ENCODE results near the gene EIF3L.
A peak's percentile ranks its signal among the peaks of the same experiment; 100 is the strongest.

Gene EIF3L

DNA sequence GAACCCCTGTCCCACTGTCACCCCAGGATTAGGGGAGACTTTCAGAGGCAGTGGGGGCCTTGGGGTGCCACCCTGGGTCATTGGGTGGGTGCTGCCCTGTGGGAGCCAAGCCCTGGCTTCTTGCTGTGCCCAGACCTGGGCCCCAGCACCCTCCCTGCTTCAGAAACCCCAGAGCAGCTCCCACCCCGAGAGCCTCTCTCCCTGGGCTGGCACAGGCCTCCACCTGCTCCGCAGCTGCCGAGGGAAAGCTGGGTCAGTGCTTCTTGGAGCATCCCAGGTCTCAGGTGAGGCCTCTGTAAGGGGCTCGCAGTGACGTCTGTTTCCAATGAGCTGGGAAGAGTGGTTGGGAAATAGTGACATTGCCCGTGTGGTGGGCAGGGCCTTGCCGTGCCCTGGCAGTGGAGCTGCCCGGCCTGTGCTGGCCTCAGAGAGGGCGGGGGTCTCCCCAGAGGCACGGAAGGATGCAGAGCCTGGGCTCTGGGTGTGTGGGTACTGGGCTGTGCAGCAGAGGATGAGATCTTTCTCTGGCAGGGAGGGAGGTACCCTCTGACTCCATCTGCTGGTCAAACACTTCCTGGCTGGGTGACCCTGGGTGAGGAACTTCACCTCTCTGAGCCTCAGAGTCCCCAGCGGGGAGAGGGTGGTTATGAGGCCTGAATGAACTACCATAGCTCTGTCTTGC is 81.2 kb downstream of the EIF3L start:
- ChIA-PET POLR2A (no interaction called here), CTCF (interaction anchor here (0.8 to 5.1 kb wide), 6 partner anchors 14 to 88 kb away, joined by 3 to 24 read pairs (median 4); partner anchors contain the start of gene MICALL1)
- H3K9me3 ChIP-seq (ENCODE audit: control extremely low read depth in 1 of 5, control insufficient read depth in 4 of 5, insufficient read depth in 2 of 5, low read depth in 1 of 5, low read length in 4 of 5) = no peaks in the 10 kb centered on the region
- no peak for DNase-seq
- H3K27ac ChIP-seq (ENCODE audit: insufficient read depth in 1 of 2, low read depth in 1 of 2, low read length in 2 of 2, poor library complexity in 1 of 2, severe bottlenecking in 2 of 2) = no peak overlapping the region
- WGBS (ENCODE audit: insufficient coverage) = over 99% methylated on average over 11 of the region's 11 CpGs
- no peaks in the 10 kb centered on the region for H3K27me3 ChIP-seq (replicated peaks in 2 of 5; ENCODE audit: control insufficient read depth in 4 of 5, insufficient read depth in 5 of 5, low read length in 4 of 5)
- H3K4me1 ChIP-seq (ENCODE audit: control extremely low read depth in 1 of 4, control insufficient read depth in 4 of 4, insufficient read depth in 4 of 4, low read length in 3 of 4) = peaks cover 0 to 9% (median 4%) of the 10 kb centered on the region in 4 experiments
- peaks cover 6 to 69% (median 47%) of the 10 kb centered on the region in 4 experiments for H3K36me3 ChIP-seq (ENCODE audit: control insufficient read depth in 4 of 4, insufficient read depth in 4 of 4, low read length in 3 of 4)
- no peak overlapping the region for H3K4me3 ChIP-seq (ENCODE audit: control insufficient read depth in 1 of 7, extremely low read depth in 1 of 7, insufficient read depth in 4 of 7, low read depth in 2 of 7, low read length in 6 of 7)

DNA sequence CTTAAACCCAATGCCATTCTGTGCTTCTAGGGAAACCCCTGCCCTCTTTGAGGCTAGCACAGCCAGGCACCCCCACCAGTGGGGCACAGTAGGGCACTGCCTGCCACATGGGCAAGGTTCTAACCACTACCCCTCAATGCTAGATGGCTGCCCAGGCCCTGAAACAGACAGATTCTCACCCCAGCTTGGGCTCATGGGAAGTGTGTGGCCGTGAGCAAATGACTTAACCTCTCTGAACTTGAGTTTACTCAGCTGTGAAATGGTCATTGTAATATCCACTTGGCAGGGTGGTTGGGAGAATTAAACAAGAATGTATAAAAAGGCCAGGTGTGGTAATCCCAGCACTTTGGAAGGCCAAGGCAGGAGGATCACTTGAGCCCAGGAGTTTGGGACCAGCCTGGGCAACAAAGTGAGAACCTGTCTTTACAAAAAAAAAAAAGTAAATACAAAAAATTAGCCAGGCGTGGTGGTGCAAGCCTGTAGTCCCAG is 81.8 kb downstream of the EIF3L start:
- no peak overlapping the region for H3K4me3 ChIP-seq (ENCODE audit: control insufficient read depth in 1 of 7, extremely low read depth in 1 of 7, insufficient read depth in 4 of 7, low read depth in 2 of 7, low read length in 6 of 7)
- H3K27me3 ChIP-seq (replicated peaks in 2 of 5; ENCODE audit: control insufficient read depth in 4 of 5, insufficient read depth in 5 of 5, low read length in 4 of 5) = no peaks in the 10 kb centered on the region
- POLR2A ChIA-PET = no interaction called here
- H3K4me1 ChIP-seq (ENCODE audit: control extremely low read depth in 1 of 4, control insufficient read depth in 4 of 4, insufficient read depth in 4 of 4, low read length in 3 of 4) = peaks cover 0 to 9% (median 4%) of the 10 kb centered on the region in 4 experiments
- H3K36me3 ChIP-seq (ENCODE audit: control insufficient read depth in 4 of 4, insufficient read depth in 4 of 4, low read length in 3 of 4) = peaks cover 6 to 66% (median 44%) of the 10 kb centered on the region in 4 experiments
- no peaks in the 10 kb centered on the region for H3K9me3 ChIP-seq (ENCODE audit: control extremely low read depth in 1 of 5, control insufficient read depth in 4 of 5, insufficient read depth in 2 of 5, low read depth in 1 of 5, low read length in 4 of 5)
- WGBS (ENCODE audit: insufficient coverage) = 94% methylated on average over 2 of the region's 2 CpGs
- H3K27ac ChIP-seq (ENCODE audit: insufficient read depth in 1 of 2, low read depth in 1 of 2, low read length in 2 of 2, poor library complexity in 1 of 2, severe bottlenecking in 2 of 2) = no peak overlapping the region
- CTCF ChIA-PET = interaction anchor here (0.8 to 5.1 kb wide), 7 partner anchors 15 to 89 kb away, joined by 3 to 24 read pairs (median 4); partner anchors contain the start of gene MICALL1
- no peak for DNase-seq

DNA sequence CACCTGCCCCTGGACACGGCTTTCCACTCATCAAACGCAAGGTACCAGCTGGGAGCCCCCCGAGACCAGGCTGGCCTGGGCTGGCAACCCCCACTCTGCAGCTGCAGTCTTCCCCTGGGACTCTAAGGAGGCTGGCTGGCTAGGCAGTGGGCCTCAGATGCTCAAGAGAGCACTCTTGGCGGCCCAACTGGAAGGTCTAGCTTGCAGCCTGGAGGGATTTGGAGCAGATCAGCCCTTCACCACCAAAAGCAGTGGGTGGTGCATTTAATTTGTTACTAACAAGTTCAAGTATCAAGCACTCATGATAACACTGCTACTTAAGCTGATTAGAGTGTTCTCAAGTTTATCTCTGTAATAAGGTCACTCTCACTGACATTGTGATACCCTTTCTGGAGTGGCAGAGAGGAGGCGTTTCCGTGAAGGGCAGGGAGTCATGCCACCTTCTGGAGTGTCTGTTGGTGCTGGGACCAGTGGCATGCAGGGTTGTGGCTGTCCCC is 82.7 kb downstream of the EIF3L start:
- no peaks in the 10 kb centered on the region for H3K9me3 ChIP-seq (ENCODE audit: control extremely low read depth in 1 of 5, control insufficient read depth in 4 of 5, insufficient read depth in 2 of 5, low read depth in 1 of 5, low read length in 4 of 5)
- H3K27me3 ChIP-seq (replicated peaks in 2 of 5; ENCODE audit: control insufficient read depth in 4 of 5, insufficient read depth in 5 of 5, low read length in 4 of 5) = no peaks in the 10 kb centered on the region
- DNase-seq = no peak
- 94% methylated on average over 5 of the region's 6 CpGs for WGBS (ENCODE audit: insufficient coverage)
- POLR2A ChIA-PET = no interaction called here
- no peak overlapping the region for H3K4me3 ChIP-seq (ENCODE audit: control insufficient read depth in 1 of 7, extremely low read depth in 1 of 7, insufficient read depth in 4 of 7, low read depth in 2 of 7, low read length in 6 of 7)
- H3K27ac ChIP-seq (ENCODE audit: insufficient read depth in 1 of 2, low read depth in 1 of 2, low read length in 2 of 2, poor library complexity in 1 of 2, severe bottlenecking in 2 of 2) = no peak overlapping the region
- peaks cover 0 to 9% (median 4%) of the 10 kb centered on the region in 4 experiments for H3K4me1 ChIP-seq (ENCODE audit: control extremely low read depth in 1 of 4, control insufficient read depth in 4 of 4, insufficient read depth in 4 of 4, low read length in 3 of 4)
- peaks cover 2 to 62% (median 36%) of the 10 kb centered on the region in 4 experiments for H3K36me3 ChIP-seq (ENCODE audit: control insufficient read depth in 4 of 4, insufficient read depth in 4 of 4, low read length in 3 of 4)
- CTCF ChIA-PET = interaction anchor here (0.8 to 5.1 kb wide), 9 partner anchors 8 to 53 kb away, joined by 3 to 24 read pairs (median 5); partner anchors contain the start of gene MICALL1

DNA sequence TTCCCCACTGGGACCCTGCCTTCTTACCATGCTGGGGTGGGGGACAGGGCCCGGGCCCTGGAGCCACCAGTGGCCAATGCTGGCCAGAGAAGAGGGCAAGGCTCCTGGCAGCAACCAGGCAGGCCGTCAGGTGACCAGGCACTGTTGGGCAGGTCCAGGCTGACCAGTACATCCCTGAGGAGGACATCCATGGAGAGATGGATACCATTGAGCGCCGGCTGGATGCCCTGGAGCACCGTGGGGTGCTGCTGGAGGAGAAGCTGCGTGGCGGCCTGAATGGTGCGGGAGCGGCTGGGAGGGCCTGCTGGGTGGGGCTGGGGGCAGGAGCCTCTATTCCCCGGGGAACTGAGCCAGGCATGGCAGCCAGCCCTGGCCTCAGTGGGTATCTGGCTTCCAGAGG is 83.2 kb downstream of the EIF3L start:
- no peak for DNase-seq
- Histone ChIP-seq H3K27ac (ENCODE audit: insufficient read depth in 1 of 2, low read depth in 1 of 2, low read length in 2 of 2, poor library complexity in 1 of 2, severe bottlenecking in 2 of 2) (no peak overlapping the region), H3K4me1 (ENCODE audit: control extremely low read depth in 1 of 4, control insufficient read depth in 4 of 4, insufficient read depth in 4 of 4, low read length in 3 of 4) (peaks cover 0 to 9% (median 4%) of the 10 kb centered on the region in 4 experiments), H3K36me3 (ENCODE audit: control insufficient read depth in 4 of 4, insufficient read depth in 4 of 4, low read length in 3 of 4) (peaks cover 2 to 61% (median 34%) of the 10 kb centered on the region in 4 experiments), H3K4me3 (ENCODE audit: control insufficient read depth in 1 of 7, extremely low read depth in 1 of 7, insufficient read depth in 4 of 7, low read depth in 2 of 7, low read length in 6 of 7) (no peak overlapping the region), H3K27me3 (replicated peaks in 2 of 5; ENCODE audit: control insufficient read depth in 4 of 5, insufficient read depth in 5 of 5, low read length in 4 of 5) (no peaks in the 10 kb centered on the region), H3K9me3 (ENCODE audit: control extremely low read depth in 1 of 5, control insufficient read depth in 4 of 5, insufficient read depth in 2 of 5, low read depth in 1 of 5, low read length in 4 of 5) (no peaks in the 10 kb centered on the region)
- ChIA-PET CTCF (interaction anchor here (0.8 to 5.1 kb wide), 10 partner anchors 9 to 53 kb away, joined by 3 to 24 read pairs (median 4); partner anchors contain the start of gene MICALL1), POLR2A (no interaction called here)
- WGBS (ENCODE audit: insufficient coverage) = 98% methylated on average over 6 of the region's 10 CpGs

DNA sequence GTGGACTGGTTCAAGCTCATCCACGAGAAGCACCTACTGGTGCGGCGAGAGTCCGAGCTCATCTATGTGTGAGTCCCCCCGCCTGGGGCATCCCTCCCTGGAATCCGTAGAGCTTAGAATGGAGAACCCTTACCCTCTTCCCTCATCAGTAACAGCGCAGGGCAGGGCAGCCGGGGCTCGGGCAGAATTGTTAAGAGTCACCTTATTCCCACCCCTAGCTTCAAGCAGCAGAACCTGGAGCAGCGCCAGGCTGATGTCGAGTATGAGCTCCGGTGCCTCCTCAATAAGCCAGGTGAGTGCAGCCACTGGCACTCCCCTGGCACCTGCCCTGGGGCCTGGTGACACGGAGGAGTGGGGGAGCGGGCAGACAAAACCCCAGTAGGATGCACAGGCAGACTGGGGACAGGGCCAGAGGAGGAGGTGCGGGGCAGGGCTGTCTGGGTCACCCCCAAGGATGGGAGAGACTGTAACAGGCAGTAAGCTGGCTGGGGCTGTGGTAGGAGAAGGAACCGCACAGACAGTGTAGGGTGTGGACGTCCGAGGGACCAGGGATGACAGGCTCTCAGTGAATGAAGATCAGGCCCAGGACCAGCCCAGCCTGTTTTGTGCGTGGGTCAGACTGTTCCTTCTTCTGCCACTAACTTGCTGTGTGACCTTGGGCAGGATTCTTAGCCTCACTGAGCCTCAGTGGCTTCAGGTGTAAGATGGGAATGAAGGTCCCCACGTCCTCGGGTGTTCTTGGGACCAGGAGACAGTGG is 83.8 kb downstream of the EIF3L start:
- no peak for DNase-seq
- H3K9me3 ChIP-seq (ENCODE audit: control extremely low read depth in 1 of 5, control insufficient read depth in 4 of 5, insufficient read depth in 2 of 5, low read depth in 1 of 5, low read length in 4 of 5) = no peaks in the 10 kb centered on the region
- no peak overlapping the region for H3K27ac ChIP-seq (ENCODE audit: insufficient read depth in 1 of 2, low read depth in 1 of 2, low read length in 2 of 2, poor library complexity in 1 of 2, severe bottlenecking in 2 of 2)
- H3K27me3 ChIP-seq (replicated peaks in 2 of 5; ENCODE audit: control insufficient read depth in 4 of 5, insufficient read depth in 5 of 5, low read length in 4 of 5) = no peaks in the 10 kb centered on the region
- no peak overlapping the region for H3K4me3 ChIP-seq (ENCODE audit: control insufficient read depth in 1 of 7, extremely low read depth in 1 of 7, insufficient read depth in 4 of 7, low read depth in 2 of 7, low read length in 6 of 7)
- H3K4me1 ChIP-seq (ENCODE audit: control extremely low read depth in 1 of 4, control insufficient read depth in 4 of 4, insufficient read depth in 4 of 4, low read length in 3 of 4) = peaks cover 0 to 9% (median 4%) of the 10 kb centered on the region in 4 experiments
- CTCF ChIA-PET = interaction anchor here (0.8 to 5.1 kb wide), 11 partner anchors 9 to 272 kb away, joined by 3 to 24 read pairs (median 5); partner anchors contain the start of gene MICALL1
- POLR2A ChIA-PET = no interaction called here
- H3K36me3 ChIP-seq (ENCODE audit: control insufficient read depth in 4 of 4, insufficient read depth in 4 of 4, low read length in 3 of 4) = peaks cover 2 to 61% (median 35%) of the 10 kb centered on the region in 4 experiments
- 91% methylated on average over 20 of the region's 21 CpGs for WGBS (ENCODE audit: insufficient coverage)

DNA sequence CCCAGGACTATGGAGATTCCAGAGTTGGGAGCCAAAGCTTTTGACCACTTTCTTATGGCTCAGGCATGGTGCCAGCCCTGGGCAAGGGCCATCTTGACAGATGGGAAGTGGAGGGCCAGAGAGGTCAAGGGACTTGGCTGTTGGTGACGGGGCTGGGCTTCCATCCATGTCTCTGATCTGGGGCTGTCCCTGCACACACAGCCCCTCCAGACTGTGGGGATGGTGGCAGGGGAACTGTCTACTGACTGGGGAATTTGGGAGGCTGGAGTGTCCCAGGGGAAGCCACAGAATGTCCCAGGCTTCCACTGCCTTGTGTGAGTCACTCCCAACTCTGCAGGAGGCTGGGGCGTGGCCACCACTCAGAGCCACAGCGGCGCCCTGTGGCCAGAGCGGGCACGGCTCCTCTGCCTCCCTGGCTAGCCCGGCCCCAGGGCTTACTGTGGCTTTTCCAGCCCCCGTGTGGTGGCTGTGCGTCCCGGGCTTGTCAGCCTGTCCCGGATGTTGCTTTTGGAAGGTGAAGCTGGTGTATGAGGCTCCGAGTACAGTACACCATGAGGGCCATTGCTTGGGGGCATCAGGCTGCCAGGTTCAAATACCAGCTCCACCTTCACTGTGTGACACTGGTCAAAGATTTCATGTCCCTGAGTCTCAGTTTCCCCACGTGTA is 84.6 kb downstream of the EIF3L start:
- peak; percentile 85 to 92 (median 91) for DNase-seq
- Histone ChIP-seq H3K4me1 (ENCODE audit: control extremely low read depth in 1 of 4, control insufficient read depth in 4 of 4, insufficient read depth in 4 of 4, low read length in 3 of 4) (peaks cover 0 to 9% (median 4%) of the 10 kb centered on the region in 4 experiments), H3K9me3 (ENCODE audit: control extremely low read depth in 1 of 5, control insufficient read depth in 4 of 5, insufficient read depth in 2 of 5, low read depth in 1 of 5, low read length in 4 of 5) (no peaks in the 10 kb centered on the region), H3K4me3 (ENCODE audit: control insufficient read depth in 1 of 7, extremely low read depth in 1 of 7, insufficient read depth in 4 of 7, low read depth in 2 of 7, low read length in 6 of 7) (peak overlapping the region in 1 of 7 experiments; percentile 38), H3K27ac (ENCODE audit: insufficient read depth in 1 of 2, low read depth in 1 of 2, low read length in 2 of 2, poor library complexity in 1 of 2, severe bottlenecking in 2 of 2) (no peak overlapping the region), H3K36me3 (ENCODE audit: control insufficient read depth in 4 of 4, insufficient read depth in 4 of 4, low read length in 3 of 4) (peaks cover 2 to 56% (median 32%) of the 10 kb centered on the region in 4 experiments), H3K27me3 (replicated peaks in 2 of 5; ENCODE audit: control insufficient read depth in 4 of 5, insufficient read depth in 5 of 5, low read length in 4 of 5) (no peaks in the 10 kb centered on the region)
- 2% methylated on average over 9 of the region's 13 CpGs for WGBS (ENCODE audit: insufficient coverage)
- CTCF ChIA-PET = interaction anchor here (0.7 to 5.1 kb wide), 15 partner anchors 10 to 273 kb away, joined by 3 to 24 read pairs (median 3); partner anchors contain the start of gene MICALL1
- POLR2A ChIA-PET = interaction anchor here (0.6 kb wide), 1 partner anchor 36 kb away, joined by 7 read pairs; no protein-coding TSS in a partner anchor
